Neural cell (in vitro differentiated cells): ENCODE data around the gene CPPED1.

Source experiments
- POLR2AphosphoS5 ChIP-seq: IDR thresholded peaks from 2 replicates; pipeline ENCODE4 v1.6.1; 2012
- SMC3 ChIP-seq: fragments of 450-650 bp; conservative IDR thresholded peaks from 2 replicates; pipeline ENCODE4 v1.6.1; 2014; ENCODE audit warnings: antibody characterized with exemption, mild to moderate bottlenecking, moderate library complexity; ENCODE audit not compliant: poor library complexity
- TF ChIP-seq, protein P1 (sequence below): fragments of 450-650 bp; IDR thresholded peaks from 2 replicates; pipeline ENCODE4 v1.5.1; 2014; ENCODE audit warnings: antibody characterized with exemption, mild to moderate bottlenecking, moderate library complexity; ENCODE audit not compliant: poor library complexity, severe bottlenecking

DNA sequence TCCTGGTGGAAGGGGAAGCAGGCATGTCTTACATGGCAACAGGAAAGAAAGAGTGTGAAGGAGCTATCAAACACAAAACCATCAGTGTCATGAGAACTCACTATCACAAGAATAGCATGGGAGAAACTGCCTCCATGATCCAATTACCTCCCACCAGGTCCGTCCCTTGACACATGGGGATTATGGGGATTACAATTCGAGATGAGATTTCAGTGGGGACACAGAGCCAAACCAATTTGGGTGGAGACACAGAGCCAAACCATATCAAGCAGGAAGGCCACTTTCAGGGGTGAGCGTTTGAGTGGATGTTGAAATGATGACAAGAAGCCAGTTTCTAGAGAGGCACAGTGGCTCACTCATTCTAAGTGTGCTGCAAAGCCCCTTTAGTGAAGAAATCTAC, 143.8 kb downstream of the CPPED1 start:
- TF ChIP-seq, protein P1, sequence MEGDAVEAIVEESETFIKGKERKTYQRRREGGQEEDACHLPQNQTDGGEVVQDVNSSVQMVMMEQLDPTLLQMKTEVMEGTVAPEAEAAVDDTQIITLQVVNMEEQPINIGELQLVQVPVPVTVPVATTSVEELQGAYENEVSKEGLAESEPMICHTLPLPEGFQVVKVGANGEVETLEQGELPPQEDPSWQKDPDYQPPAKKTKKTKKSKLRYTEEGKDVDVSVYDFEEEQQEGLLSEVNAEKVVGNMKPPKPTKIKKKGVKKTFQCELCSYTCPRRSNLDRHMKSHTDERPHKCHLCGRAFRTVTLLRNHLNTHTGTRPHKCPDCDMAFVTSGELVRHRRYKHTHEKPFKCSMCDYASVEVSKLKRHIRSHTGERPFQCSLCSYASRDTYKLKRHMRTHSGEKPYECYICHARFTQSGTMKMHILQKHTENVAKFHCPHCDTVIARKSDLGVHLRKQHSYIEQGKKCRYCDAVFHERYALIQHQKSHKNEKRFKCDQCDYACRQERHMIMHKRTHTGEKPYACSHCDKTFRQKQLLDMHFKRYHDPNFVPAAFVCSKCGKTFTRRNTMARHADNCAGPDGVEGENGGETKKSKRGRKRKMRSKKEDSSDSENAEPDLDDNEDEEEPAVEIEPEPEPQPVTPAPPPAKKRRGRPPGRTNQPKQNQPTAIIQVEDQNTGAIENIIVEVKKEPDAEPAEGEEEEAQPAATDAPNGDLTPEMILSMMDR, result no peak
- TF ChIP-seq SMC3 (no peak), POLR2AphosphoS5 (no peak)
